GM21723 (cell line): ENCODE data around the gene TNFAIP3.

Experiments used
- ATAC-seq: cut with Tn5 transposase; IDR thresholded peaks from one replicate; pipeline ENCODE4 v1.9.1; 2021; ENCODE audit warnings: mild to moderate bottlenecking, moderate library complexity; ENCODE audit not compliant: unreplicated experiment

The TNFAIP3 gene

GRCh38 chr6:137917551-137918325 lies 50.7 kb downstream of the TNFAIP3 start:
- no peak for ATAC-seq

DNA sequence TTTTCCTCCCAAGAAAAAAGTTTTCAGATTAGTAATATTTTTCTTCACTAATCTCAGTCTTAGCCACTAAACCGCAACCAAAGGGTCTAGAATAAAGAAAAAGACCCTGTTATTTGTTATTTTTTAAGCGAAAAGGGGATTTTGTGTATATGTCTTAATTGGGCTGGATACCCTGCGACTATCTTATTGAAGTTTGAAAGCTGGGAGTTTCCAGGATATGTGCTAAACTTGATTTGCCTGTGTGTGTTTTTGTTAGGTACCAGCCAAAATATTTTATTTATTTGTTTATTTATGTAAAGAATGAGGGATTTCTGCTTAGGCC lies 52.4 kb downstream of the TNFAIP3 start:
- no peak for ATAC-seq

- ATAC-seq, result peak; percentile 42
Measured at GRCh38 chr6:137919837-137920730, 53.0 kb downstream of the TNFAIP3 start.

DNA sequence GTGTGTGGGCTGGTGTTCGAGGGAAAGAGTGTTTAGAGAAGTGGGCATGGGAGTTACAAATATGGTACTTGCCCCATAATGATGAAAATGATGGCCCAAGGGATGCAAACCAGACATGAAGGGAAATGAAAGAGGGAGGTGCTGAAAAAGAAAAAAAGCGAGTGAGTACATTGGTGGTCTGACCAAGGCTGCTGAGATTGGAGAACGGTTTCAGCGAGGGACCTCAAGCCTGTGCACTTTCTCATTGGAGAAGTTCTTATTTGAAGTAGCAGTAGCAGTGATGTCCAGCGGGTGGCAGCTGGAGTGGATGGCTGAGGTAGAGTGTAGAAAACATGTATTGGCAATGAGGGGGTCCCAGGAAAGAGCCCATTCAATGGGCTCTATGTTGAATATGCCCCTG lies 54.8 kb downstream of the TNFAIP3 start:
- ATAC-seq, result peak; percentile 50

- no peak for ATAC-seq
Measured at GRCh38 chr6:137923866-137924653, 57.0 kb downstream of the TNFAIP3 start.

DNA sequence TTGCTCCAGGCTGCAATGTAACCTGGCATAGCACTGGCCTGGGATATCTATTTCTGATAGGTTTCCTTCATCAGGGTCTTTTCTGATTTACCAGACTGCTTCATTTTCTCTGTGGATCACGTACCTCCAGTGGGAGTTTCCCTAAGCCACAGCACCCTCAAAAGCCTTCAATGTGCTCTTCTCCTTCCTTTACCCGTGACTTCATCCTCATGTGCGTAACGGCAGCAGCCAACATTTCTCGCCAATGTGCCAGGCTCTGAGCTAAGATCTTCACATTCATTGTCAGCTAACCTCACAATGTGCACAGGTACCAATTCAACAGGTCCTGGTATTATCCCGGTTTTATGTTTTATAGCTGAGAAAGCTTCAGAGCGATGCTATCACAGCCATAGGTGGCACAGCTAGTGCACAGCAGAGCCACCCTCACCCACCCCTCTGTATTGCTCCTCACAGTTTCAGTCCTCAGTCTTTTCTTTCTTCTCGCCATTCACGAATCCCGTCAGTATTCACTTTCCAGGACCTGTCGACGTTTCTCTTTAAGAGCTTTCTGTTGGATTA lies 58.2 kb downstream of the TNFAIP3 start:
- no peak for ATAC-seq

DNA sequence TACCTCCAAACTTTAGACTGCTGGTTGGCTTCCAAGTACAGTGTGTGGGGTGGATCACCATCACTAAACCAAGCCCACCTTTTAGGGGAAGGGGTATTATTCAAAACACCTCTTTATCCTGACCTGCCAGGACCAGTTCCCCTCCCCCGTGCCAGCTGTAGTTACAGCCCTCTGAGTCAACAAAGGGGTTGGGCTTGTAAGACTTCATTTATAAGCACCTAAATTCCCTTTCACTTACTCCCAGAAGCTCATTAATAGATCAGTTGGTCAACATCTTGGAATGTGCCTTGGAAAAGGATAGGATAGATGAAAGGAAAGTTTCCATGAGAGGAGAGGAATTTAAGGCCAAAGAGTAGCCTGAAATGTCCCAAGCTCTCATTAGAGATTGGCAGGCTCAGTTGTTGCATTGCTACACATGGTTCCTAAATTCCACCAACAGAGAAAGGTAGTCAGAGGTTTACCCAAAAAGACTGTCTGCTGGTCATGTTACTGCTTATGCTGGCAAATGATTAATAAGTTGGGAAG lies 59.2 kb downstream of the TNFAIP3 start:
- no peak for ATAC-seq

- ATAC-seq, result no peak
Measured at GRCh38 chr6:137926985-137927384, 59.9 kb downstream of the TNFAIP3 start.

DNA sequence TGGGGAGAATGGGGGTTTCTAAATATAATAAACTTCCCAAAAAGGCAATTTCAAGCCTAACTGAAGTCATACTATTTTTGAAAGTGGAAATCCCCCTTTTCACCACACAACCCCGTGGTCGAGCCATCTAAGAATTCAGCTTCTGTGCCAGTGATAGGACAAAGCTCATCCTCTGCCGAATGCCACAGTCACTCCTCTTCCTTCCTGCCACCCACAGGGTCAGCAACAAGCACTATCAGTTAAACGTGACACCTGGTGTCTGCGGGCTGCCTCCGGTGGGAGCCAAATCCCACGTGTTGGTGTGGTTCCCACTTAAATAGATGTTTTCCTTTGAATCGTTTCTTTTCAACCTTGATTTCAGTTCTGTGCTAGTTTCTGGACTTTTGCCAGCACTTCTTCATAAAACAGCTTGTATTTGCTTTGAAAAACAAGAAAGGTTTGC lies 60.7 kb downstream of the TNFAIP3 start:
- peak; percentile 92 for ATAC-seq

DNA sequence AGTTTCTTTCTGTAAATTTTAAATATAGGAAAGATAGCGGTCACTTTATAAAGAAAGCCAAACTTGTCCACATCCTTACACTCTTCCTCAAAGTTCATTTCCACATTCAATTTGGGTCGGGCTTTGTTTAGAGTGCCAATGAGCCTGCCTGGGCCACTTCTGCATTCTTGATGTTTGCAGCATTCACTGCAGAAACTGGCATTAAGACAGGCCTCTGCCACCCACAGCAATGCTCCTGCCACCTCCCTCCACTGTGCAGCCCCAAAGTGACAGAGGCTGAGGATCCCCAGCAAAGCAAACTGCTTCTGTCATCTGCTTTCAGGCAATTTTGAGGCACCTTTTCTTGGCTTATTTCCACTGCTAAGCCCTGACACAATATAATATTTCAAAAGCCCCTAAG lies 61.2 kb downstream of the TNFAIP3 start:
- ATAC-seq, result peak; percentile 24

DNA sequence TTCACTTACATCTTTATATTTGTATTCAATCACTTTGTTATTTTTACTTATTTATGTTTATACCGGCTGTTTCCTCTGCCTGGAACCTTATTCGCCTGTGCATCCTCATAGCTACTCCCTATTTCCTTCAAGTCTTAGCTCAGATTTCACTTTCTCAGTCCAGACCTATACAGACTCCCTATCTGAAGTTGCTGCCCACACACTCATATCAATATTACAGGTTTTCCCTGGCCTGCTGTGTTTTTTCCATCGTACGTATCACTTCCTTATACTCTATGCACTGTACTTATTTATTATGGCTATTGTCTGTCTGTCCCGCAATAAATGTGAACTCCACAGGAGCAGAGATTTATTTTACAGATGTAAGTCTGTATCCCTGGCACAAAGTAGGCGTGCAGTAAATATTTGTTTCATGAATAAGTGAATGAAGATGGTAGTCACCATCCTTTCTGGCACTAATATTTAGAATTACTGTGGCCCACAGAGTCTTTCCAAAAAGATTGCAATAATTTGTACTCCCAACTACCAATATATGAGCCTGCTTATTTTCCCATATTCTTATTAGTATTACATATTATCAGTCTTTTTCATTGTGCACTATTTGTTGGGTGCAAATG lies 64.9 kb downstream of the TNFAIP3 start:
- no peak for ATAC-seq
